ENCODE data around the gene PSMD3. TPM values are rescaled to one million over a fixed set of nuclear protein-coding genes. Genes with fewer than 3 reads are reported as not detected.
"Not testable (repeated sequence)": the region's sequence is repeated elsewhere in the genome, so short reads cannot be mapped to it uniquely, and the experiment has no call there.

Gene PSMD3
- total RNA-seq, 4 donors from 2014 or later, result 106 to 154 (median 129) TPM

GRCh38 chr17:40004072-40004471 is 23.5 kb downstream of the PSMD3 start:
- intact Hi-C loops (cut with DNase I; ENCODE audit: low total_unique reads), result no loop called here
- 91 to 92% methylated on average over 9 of the region's 9 CpGs for WGBS, 2 donors
- TF ChIP-seq CTCF (IDR thresholded peaks at IDR 0.05) (no peak), POLR2A (IDR thresholded peaks at IDR 0.05) (no peak)
- DNase-seq (ENCODE audit: low spot score in 2 of 2), result no peak
- no peak overlapping the region for H3K4me3 ChIP-seq (ENCODE audit: low read depth, poor library complexity, severe bottlenecking)

DNA sequence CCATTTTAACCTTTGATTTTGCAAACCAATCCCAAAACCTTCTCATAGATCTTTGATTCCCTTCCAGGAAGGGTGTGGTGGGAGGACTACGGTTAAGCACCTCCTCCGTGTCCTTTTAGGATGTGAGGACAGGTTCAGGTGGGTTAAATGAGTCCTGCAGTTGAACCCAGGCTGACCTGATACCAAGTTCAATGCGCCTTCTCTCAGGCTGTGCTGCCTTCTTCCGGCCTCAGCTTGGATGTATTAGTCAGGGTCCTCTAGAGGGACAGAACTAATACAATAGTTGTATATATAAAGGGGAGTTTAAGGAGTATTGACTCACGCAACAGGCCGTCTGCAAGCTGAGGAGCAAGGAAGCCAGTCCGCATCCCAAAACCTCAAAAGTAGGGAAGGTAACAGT is 24.1 kb downstream of the PSMD3 start:
- DNase-seq (ENCODE audit: low spot score in 2 of 2), result no peak
- no peak overlapping the region for H3K4me3 ChIP-seq (ENCODE audit: low read depth, poor library complexity, severe bottlenecking)
- intact Hi-C loops (cut with DNase I; ENCODE audit: low total_unique reads), result no loop called here
- no peak for TF ChIP-seq POLR2A (IDR thresholded peaks at IDR 0.05)
- no peak for TF ChIP-seq CTCF (IDR thresholded peaks at IDR 0.05)
- WGBS, 2 donors, result 86 to 87% methylated on average over 7 of the region's 7 CpGs

GRCh38 chr17:40005520-40005919 is 24.9 kb downstream of the PSMD3 start:
- 80 to 85% methylated on average over 6 of the region's 6 CpGs for WGBS, 2 donors
- TF ChIP-seq CTCF (IDR thresholded peaks at IDR 0.05), result no peak
- TF ChIP-seq POLR2A (IDR thresholded peaks at IDR 0.05), result no peak
- intact Hi-C loops (cut with DNase I; ENCODE audit: low total_unique reads), result no loop called here

DNA sequence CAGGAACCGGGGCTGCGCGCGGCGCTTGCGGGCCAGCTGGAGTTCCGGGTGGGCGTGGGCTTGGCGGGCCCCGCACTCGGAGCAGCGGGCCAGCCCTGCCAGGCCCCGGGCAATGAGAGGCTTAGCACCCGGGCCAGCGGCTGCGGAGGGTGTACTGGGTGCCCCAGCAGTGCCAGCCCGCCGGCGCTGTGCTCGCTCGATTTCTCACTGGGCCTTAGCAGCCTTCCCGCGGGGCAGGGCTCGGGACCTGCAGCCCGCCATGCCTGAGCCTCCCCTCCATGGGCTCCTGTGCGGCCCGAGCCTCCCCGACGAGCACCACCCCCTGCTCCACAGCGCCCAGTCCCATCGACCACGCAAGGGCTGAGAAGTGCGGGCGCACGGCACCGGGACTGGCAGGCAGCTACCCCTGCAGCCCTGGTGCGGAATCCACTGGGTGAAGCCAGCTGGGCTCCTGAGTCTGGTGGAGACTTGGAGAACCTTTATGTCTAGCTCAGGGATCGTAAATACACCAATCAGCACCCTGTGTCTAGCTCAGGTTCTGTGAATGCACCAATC is 30.4 kb downstream of the PSMD3 start:
- intact Hi-C loops (cut with DNase I; ENCODE audit: low total_unique reads), result loop anchor here (10.0 kb wide), 1 partner anchor 154 kb away; no protein-coding TSS in a partner anchor
- WGBS, 2 donors, result 89 to 93% methylated on average over 11 to 23 of the region's 38 CpGs
- H3K4me3 ChIP-seq (ENCODE audit: low read depth, poor library complexity, severe bottlenecking); DNase-seq (ENCODE audit: low spot score in 2 of 2): not testable (repeated sequence)

More at GRCh38 chr17:40005520-40005919, 24.9 kb downstream of the PSMD3 start:
- no peak for DNase-seq (ENCODE audit: low spot score in 2 of 2)
- H3K4me3 ChIP-seq (ENCODE audit: low read depth, poor library complexity, severe bottlenecking), result no peak overlapping the region

DNA sequence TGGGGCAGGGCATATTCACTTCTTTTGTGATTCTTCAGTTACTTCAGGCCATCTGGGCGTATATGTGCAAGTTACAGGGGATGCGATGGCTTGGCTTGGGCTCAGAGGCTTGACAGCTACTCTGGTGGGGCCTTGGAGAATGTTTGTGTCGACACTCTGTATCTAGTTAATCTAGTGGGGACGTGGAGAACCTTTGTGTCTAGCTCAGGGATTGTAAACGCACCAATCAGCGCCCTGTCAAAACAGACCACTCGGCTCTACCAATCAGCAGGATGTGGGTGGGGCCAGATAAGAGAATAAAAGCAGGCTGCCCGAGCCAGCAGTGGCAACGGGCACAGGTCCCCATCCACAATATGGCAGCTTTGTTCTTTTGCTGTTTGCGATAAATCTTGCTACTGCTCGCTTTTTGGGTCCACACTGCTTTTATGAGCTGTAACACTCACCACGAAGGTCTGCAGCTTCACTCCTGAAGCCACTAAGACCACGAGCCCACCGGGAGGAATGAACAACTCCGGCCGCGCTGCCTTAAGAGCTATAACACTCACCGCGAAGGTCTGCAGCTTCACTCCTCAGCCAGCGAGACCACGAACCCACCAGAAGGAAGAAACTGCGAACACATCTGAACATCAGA is 31.5 kb downstream of the PSMD3 start:
- intact Hi-C loops (cut with DNase I; ENCODE audit: low total_unique reads), result loop anchor here (10.0 kb wide), 1 partner anchor 153 kb away; no protein-coding TSS in a partner anchor
- DNase-seq (ENCODE audit: low spot score in 2 of 2); H3K4me3 ChIP-seq (ENCODE audit: low read depth, poor library complexity, severe bottlenecking): not testable (repeated sequence)
- 79 to 80% methylated on average over 22 of the region's 22 CpGs for WGBS, 2 donors

DNA sequence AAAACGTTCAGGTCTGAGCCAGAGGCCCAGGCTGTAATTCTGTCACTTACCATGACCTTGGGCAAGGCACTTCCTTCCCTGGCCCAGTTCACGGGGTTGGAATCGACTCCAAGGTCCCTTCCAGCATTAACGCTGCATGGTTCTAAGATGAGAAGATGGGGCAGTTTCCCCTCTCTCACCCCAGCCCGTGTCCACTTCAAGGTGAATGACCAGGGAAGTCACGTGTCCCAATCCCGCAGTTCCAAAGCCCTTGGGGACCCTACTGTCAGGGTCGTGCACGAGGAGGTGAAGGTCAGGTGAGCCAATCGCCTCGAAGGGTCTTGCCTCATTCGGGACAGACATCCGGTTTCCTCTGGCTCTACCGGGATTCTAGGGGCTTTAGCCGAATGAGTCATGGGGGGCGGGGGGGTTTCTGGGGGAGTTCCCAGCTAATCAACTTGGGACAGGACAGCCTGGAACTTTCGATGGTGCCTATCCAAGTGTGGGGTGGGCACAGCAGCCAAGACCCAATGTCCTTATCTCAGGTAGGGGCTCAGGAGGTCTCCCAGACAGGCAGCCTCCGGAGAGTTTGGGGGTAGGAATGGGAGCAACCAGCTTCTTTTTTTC is 33.9 kb downstream of the PSMD3 start:
- intact Hi-C loops (cut with DNase I; ENCODE audit: low total_unique reads), result loop anchor here (10.0 kb wide), 1 partner anchor 150 kb away; no protein-coding TSS in a partner anchor
- DNase-seq (ENCODE audit: low spot score in 2 of 2), result no peak
- WGBS, 2 donors, result 55 to 64% methylated on average over 15 to 18 of the region's 18 CpGs
- H3K4me3 ChIP-seq (ENCODE audit: low read depth, poor library complexity, severe bottlenecking), result no peak overlapping the region
- TF ChIP-seq POLR2A (IDR thresholded peaks at IDR 0.05) (no peak), CTCF (IDR thresholded peaks at IDR 0.05) (no peak)
